HEK293 (cell line): Measurements from ENCODE around the gene HERPUD2.

ENCODE experiments used
- CTCF ChIA-PET: fragments of 350-600 bp; formaldehyde crosslinking; extraction: SDS; loops from one replicate; lab custom pipeline; 2021; ENCODE audit warnings: antibody characterized with exemption; lab: Yijun Ruan, JAX
- POLR2A ChIA-PET: fragments of 300-600 bp; formaldehyde crosslinking; extraction: SDS; loops from one replicate; lab custom pipeline; 2020; ENCODE audit warnings: antibody characterized with exemption, inconsistent platforms; lab: Yijun Ruan, JAX
- H3K27ac ChIP-seq: fragments of 200-500 bp; sonication (Bioruptor generic); 2 replicates; pipeline ENCODE4 v1.5.1; 2014; ENCODE audit warnings: low read depth, low read length, control low read depth, inconsistent platforms; ENCODE audit errors: extremely low read depth
- H3K36me3 ChIP-seq, 2 experiments: fragments of 200-500 bp in 1 of 2; sonication (Bioruptor generic) in 1 of 2; 1 replicate in 1 of 2; 2 replicates in 1 of 2; pipeline ENCODE4 v1.5.1; 2014 to 2017; ENCODE audit warnings: inconsistent platforms in 2 of 2, low read length in 2 of 2; ENCODE audit not compliant: control insufficient read depth in 2 of 2, insufficient read depth in 1 of 2
- H3K4me1 ChIP-seq: fragments of 200-500 bp; sonication (Bioruptor generic); 2 replicates; pipeline ENCODE4 v1.5.1; 2014; ENCODE audit warnings: mild to moderate bottlenecking, low read length, inconsistent platforms; ENCODE audit not compliant: control insufficient read depth, insufficient read depth
- H3K4me3 ChIP-seq: 2 replicates; pipeline ENCODE4 v1.5.1; 2011; ENCODE audit warnings: low read depth, mild to moderate bottlenecking, control low read depth, low read length, moderate library complexity
- H3K9me3 ChIP-seq: fragments of 200-500 bp; sonication (Bioruptor generic); 2 replicates; pipeline ENCODE4 v1.5.1; 2014; ENCODE audit warnings: low read depth, low read length, inconsistent platforms; ENCODE audit not compliant: control insufficient read depth, insufficient read depth
- BCL11A ChIP-seq: fragments of 450-650 bp; formaldehyde crosslinking; IDR thresholded peaks from 2 replicates; pipeline ENCODE4 v1.5.1; 2016; ENCODE audit warnings: low read depth, missing biosample characterization, missing genetic modification characterization
- EGR2 ChIP-seq: fragments of 450-650 bp; formaldehyde crosslinking; IDR thresholded peaks from 2 replicates; pipeline ENCODE4 v1.5.1; 2016; ENCODE audit warnings: low read depth, missing biosample characterization, missing genetic modification characterization
- GLI2 ChIP-seq: fragments of 450-650 bp; formaldehyde crosslinking; IDR thresholded peaks from 2 replicates; pipeline ENCODE4; 2017; ENCODE audit warnings: missing biosample characterization, missing genetic modification characterization, low read depth, borderline replicate concordance
- GLIS1 ChIP-seq: fragments of 450-650 bp; formaldehyde crosslinking; IDR thresholded peaks from 2 replicates; pipeline ENCODE4 v1.5.1; 2016; ENCODE audit warnings: missing biosample characterization, missing genetic modification characterization
- HOXD13 ChIP-seq: sonication (generic); formaldehyde crosslinking; IDR thresholded peaks from 2 replicates; pipeline ENCODE4 v1.8.0; 2022; ENCODE audit warnings: missing genetic modification reagents, borderline replicate concordance
- KLF10 ChIP-seq: fragments of 450-650 bp; IDR thresholded peaks from 2 replicates; pipeline ENCODE4 v1.5.1; 2018; ENCODE audit warnings: missing biosample characterization, mild to moderate bottlenecking, missing genetic modification characterization
- MYNN ChIP-seq: fragments of 450-650 bp; formaldehyde crosslinking; IDR thresholded peaks from 2 replicates; pipeline ENCODE4 v1.5.1; 2016; ENCODE audit warnings: missing biosample characterization, missing genetic modification characterization, borderline replicate concordance
- OVOL3 ChIP-seq: fragments of 450-650 bp; formaldehyde crosslinking; IDR thresholded peaks from 2 replicates; pipeline ENCODE4 v1.5.1; 2016; ENCODE audit warnings: missing biosample characterization, missing genetic modification characterization
- SCRT1 ChIP-seq: fragments of 450-650 bp; formaldehyde crosslinking; IDR thresholded peaks from 2 replicates; pipeline ENCODE4 v1.5.1; 2016; ENCODE audit warnings: missing biosample characterization, missing genetic modification characterization, borderline replicate concordance
- SCRT2 ChIP-seq: fragments of 450-650 bp; formaldehyde crosslinking; IDR thresholded peaks from 2 replicates; pipeline ENCODE4 v1.5.1; 2016; ENCODE audit warnings: missing biosample characterization, missing genetic modification characterization
- SETDB1 ChIP-seq: IDR thresholded peaks from one replicate; pipeline ENCODE4 v1.6.1; 2017; ENCODE audit warnings: mild to moderate bottlenecking, low read length, moderate library complexity, mixed read lengths; ENCODE audit not compliant: insufficient read length
- ZBTB20 ChIP-seq: fragments of 450-650 bp; formaldehyde crosslinking; IDR thresholded peaks from 2 replicates; pipeline ENCODE4 v1.5.1; 2016; ENCODE audit warnings: missing biosample characterization, missing genetic modification characterization
- ZBTB21 ChIP-seq: fragments of 450-650 bp; formaldehyde crosslinking; IDR thresholded peaks from 2 replicates; pipeline ENCODE4 v1.5.1; 2017; ENCODE audit warnings: missing biosample characterization, missing genetic modification characterization
- ZIC2 ChIP-seq: fragments of 450-650 bp; formaldehyde crosslinking; IDR thresholded peaks from 2 replicates; pipeline ENCODE4 v1.5.1; 2016; ENCODE audit warnings: missing biosample characterization, missing genetic modification characterization
- ZNF121 ChIP-seq: fragments of 450-650 bp; formaldehyde crosslinking; IDR thresholded peaks from 2 replicates; pipeline ENCODE4 v1.5.1; 2016; ENCODE audit warnings: missing biosample characterization, missing genetic modification characterization
- ZNF155 ChIP-seq: fragments of 450-650 bp; formaldehyde crosslinking; IDR thresholded peaks from 2 replicates; pipeline ENCODE4 v1.5.1; 2016; ENCODE audit warnings: missing biosample characterization, missing genetic modification characterization
- ZNF174 ChIP-seq: fragments of 450-650 bp; formaldehyde crosslinking; IDR thresholded peaks from 2 replicates; pipeline ENCODE4 v1.5.0; 2017; ENCODE audit warnings: missing biosample characterization, mild to moderate bottlenecking, missing genetic modification characterization
- ZNF2 ChIP-seq: fragments of 450-650 bp; formaldehyde crosslinking; IDR thresholded peaks from 2 replicates; pipeline ENCODE4 v1.5.1; 2016; ENCODE audit warnings: missing biosample characterization, missing genetic modification characterization
- ZNF274 ChIP-seq, 2 experiments: fragments of 200-500 bp in 1 of 2; fragments of 450-650 bp in 1 of 2; sonication (Bioruptor generic) in 1 of 2; formaldehyde crosslinking in 1 of 2; IDR thresholded peaks; 2 replicates each; pipeline versions ENCODE4 v1.5.1 to v1.6.1; 2014 to 2016; ENCODE audit warnings: borderline replicate concordance in 1 of 2, inconsistent platforms in 1 of 2, low read length in 1 of 2, missing biosample characterization in 1 of 2, missing genetic modification characterization in 1 of 2
- ZNF311 ChIP-seq: fragments of 450-650 bp; formaldehyde crosslinking; IDR thresholded peaks from 2 replicates; pipeline ENCODE4 v1.5.1; 2017; ENCODE audit warnings: missing biosample characterization, missing genetic modification characterization, borderline replicate concordance
- ZNF341 ChIP-seq: fragments of 450-650 bp; formaldehyde crosslinking; IDR thresholded peaks from 2 replicates; pipeline ENCODE4; 2016; ENCODE audit warnings: low read depth, missing biosample characterization, missing genetic modification characterization
- ZNF354C ChIP-seq: fragments of 450-650 bp; formaldehyde crosslinking; IDR thresholded peaks from 2 replicates; pipeline ENCODE4 v1.5.1; 2016; ENCODE audit warnings: missing biosample characterization, missing genetic modification characterization, low read depth, borderline replicate concordance
- ZNF37A ChIP-seq: fragments of 450-650 bp; IDR thresholded peaks from 2 replicates; pipeline ENCODE4 v1.5.1; 2018; ENCODE audit warnings: missing biosample characterization, missing genetic modification characterization
- ZNF561 ChIP-seq: fragments of 450-650 bp; IDR thresholded peaks from 2 replicates; pipeline ENCODE4 v1.5.1; 2018; ENCODE audit warnings: missing biosample characterization, missing genetic modification characterization, borderline replicate concordance
- ZNF596 ChIP-seq: fragments of 450-650 bp; IDR thresholded peaks from 2 replicates; pipeline ENCODE4 v1.5.0; 2018; ENCODE audit warnings: missing biosample characterization, mild to moderate bottlenecking, missing genetic modification characterization, moderate library complexity
- ZNF654 ChIP-seq: fragments of 450-650 bp; formaldehyde crosslinking; IDR thresholded peaks from 2 replicates; pipeline ENCODE4 v1.5.1; 2016; ENCODE audit warnings: low read depth, missing biosample characterization, missing genetic modification characterization
- ZNF658 ChIP-seq: fragments of 450-650 bp; formaldehyde crosslinking; IDR thresholded peaks from 2 replicates; pipeline ENCODE4; 2016; ENCODE audit warnings: missing biosample characterization, missing genetic modification characterization
- ZNF777 ChIP-seq: fragments of 450-650 bp; formaldehyde crosslinking; IDR thresholded peaks from 2 replicates; pipeline ENCODE4 v1.5.1; 2017; ENCODE audit warnings: missing biosample characterization, missing genetic modification characterization, borderline replicate concordance
- ZNF791 ChIP-seq: fragments of 450-650 bp; formaldehyde crosslinking; IDR thresholded peaks from 2 replicates; pipeline ENCODE4 v1.5.1; 2016; ENCODE audit warnings: missing biosample characterization, missing genetic modification characterization
- ZNF792 ChIP-seq: fragments of 450-650 bp; formaldehyde crosslinking; IDR thresholded peaks from 2 replicates; pipeline ENCODE4 v1.5.1; 2016; ENCODE audit warnings: missing biosample characterization, missing genetic modification characterization
- ZNF830 ChIP-seq: fragments of 450-650 bp; IDR thresholded peaks from 2 replicates; pipeline ENCODE4 v1.5.0; 2018; ENCODE audit warnings: missing biosample characterization, missing genetic modification characterization, low read depth, mild to moderate bottlenecking, moderate library complexity
- TF ChIP-seq, protein P1 (sequence below): fragments of 450-650 bp; formaldehyde crosslinking; IDR thresholded peaks from 2 replicates; pipeline ENCODE4 v1.5.1; 2016; ENCODE audit warnings: missing biosample characterization, missing genetic modification characterization
- TF ChIP-seq, protein P2 (sequence below): fragments of 450-650 bp; formaldehyde crosslinking; IDR thresholded peaks from 2 replicates; pipeline ENCODE4 v1.5.1; 2016; ENCODE audit warnings: missing biosample characterization, missing genetic modification characterization

The HERPUD2 gene

DNA sequence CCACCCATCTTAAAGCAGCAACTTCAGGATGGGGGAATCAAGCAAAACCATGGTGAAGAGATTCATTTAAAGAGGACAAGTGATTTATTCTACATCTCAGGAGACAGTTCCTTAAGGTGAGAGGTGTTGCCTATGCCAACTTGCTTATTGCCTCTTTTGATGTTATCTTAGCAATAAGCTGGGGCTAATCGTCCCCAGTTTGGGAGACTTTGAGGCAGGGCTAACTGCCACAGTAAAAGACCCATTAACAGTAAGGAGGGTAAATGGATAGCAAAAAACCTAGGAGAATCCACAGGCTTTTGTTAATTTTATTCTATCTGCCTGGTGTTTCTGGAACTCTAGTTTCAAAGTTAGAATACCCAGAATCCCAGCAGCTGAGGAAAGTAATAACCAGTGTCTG is 22.1 kb upstream of the HERPUD2 start:
- Histone ChIP-seq H3K4me1 (peaks cover 12% of the 10 kb centered on the region), H3K27ac (no peak overlapping the region), H3K4me3 (no peak overlapping the region), H3K36me3 (no peaks in the 10 kb centered on the region)
- TF ChIP-seq ZNF174 (tag by site-specific recombination), result no peak
- TF ChIP-seq ZNF658, result no peak
- TF ChIP-seq ZIC2 (tag by site-specific recombination), result no peak
- no peak for TF ChIP-seq OVOL3 (tag by site-specific recombination)
- TF ChIP-seq GLIS1 (tag by site-specific recombination), result no peak
- TF ChIP-seq ZNF830 (tag by site-specific recombination), result no peak
- TF ChIP-seq SCRT1, result no peak
- TF ChIP-seq ZNF37A (tag by site-specific recombination), result no peak
- no peak for TF ChIP-seq ZNF341 (tag by site-specific recombination)
- TF ChIP-seq ZNF791, result no peak
- TF ChIP-seq EGR2 (tag by site-specific recombination), result no peak
- TF ChIP-seq KLF10, result no peak
- no peak for TF ChIP-seq ZBTB20 (tag by site-specific recombination)
- no peak for TF ChIP-seq ZBTB21 (tag by site-specific recombination)
- TF ChIP-seq, protein P1, sequence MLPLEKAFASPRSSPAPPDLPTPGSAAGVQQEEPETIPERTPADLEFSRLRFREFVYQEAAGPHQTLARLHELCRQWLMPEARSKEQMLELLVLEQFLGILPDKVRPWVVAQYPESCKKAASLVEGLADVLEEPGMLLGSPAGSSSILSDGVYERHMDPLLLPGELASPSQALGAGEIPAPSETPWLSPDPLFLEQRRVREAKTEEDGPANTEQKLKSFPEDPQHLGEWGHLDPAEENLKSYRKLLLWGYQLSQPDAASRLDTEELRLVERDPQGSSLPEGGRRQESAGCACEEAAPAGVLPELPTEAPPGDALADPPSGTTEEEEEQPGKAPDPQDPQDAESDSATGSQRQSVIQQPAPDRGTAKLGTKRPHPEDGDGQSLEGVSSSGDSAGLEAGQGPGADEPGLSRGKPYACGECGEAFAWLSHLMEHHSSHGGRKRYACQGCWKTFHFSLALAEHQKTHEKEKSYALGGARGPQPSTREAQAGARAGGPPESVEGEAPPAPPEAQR (tag by site-specific recombination), result no peak
- TF ChIP-seq, protein P2, sequence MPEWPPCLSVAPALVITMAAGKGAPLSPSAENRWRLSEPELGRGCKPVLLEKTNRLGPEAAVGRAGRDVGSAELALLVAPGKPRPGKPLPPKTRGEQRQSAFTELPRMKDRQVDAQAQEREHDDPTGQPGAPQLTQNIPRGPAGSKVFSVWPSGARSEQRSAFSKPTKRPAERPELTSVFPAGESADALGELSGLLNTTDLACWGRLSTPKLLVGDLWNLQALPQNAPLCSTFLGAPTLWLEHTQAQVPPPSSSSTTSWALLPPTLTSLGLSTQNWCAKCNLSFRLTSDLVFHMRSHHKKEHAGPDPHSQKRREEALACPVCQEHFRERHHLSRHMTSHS (tag by site-specific recombination), result no peak
- TF ChIP-seq ZNF311 (tag by site-specific recombination), result no peak
- TF ChIP-seq, all 188 proteins: peak for 0
- ChIA-PET POLR2A (interaction anchor here (1.3 kb wide), 1 partner anchor 84 kb away, joined by 3 read pairs; the partner anchor contains the start of gene SEPTIN7), CTCF (interaction anchor here (2.0 kb wide), 1 partner anchor 190 kb away, joined by 5 read pairs; no protein-coding TSS in a partner anchor)
- no peaks in the 10 kb centered on the region for H3K9me3 ChIP-seq

DNA sequence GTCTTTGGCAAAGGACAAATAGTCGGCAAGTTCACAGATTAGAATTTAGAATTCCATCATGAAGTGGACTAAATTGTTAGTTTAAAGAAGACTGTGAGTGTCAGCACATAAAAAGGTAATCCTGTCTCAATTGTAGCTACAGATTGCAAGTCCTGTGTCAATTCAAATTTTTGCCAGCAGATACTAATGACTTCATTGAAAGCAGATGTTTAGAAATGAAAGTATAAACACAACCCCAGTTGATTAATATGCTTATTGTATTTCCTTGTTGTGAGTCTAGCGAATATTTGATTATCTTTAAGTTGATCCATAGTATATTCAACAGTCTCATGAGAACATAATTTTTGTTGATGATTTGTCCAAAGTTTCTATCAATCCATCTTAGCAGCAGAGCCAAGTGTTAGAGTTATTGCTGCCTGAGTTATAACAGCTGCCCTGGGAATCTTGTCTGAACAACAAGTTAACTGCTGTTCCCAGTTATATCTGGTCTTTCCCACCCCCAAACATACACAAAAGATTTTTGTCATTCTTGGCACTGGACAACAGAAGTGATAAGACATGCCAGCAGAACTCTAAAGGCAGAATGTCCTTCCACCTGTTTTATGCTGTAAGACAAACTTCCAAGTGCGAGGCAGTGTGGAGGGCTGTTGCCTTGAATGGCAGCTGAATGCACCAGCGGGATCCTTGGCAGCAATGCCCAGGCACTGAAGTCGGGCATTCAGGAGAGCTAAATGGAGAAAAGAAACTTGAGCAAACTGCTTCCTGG is 21.3 kb upstream of the HERPUD2 start:
- CTCF ChIA-PET, result interaction anchor here (2.0 kb wide), 1 partner anchor 190 kb away, joined by 5 read pairs; no protein-coding TSS in a partner anchor
- POLR2A ChIA-PET, result interaction anchor here (1.3 kb wide), 1 partner anchor 84 kb away, joined by 3 read pairs; the partner anchor contains the start of gene SEPTIN7

DNA sequence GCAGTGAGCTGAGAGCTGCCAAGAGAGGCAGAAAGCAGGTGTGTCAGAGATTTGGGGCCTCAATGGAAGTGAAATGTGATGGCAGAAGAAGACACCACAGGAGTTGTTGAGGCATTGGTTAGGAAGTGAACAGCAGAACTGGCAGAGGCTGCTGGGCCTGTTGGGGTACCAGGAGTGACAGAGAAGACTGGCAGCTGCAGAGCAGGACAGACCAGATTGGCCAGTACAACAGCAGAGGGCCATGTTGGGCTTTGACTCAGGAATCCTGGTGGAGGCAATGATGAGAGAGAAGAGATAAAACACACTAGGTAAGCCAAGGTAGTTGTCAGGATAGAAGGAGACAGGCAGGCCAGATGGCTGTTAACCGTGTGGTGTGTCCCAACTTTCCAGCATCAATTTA is 19.9 kb upstream of the HERPUD2 start:
- POLR2A ChIA-PET, result no interaction called here

More for the DNA sequence above, 21.3 kb upstream of the HERPUD2 start:
- no peaks in the 10 kb centered on the region for H3K9me3 ChIP-seq
- H3K36me3 ChIP-seq, result no peaks in the 10 kb centered on the region
- TF ChIP-seq SCRT2 (tag by site-specific recombination) (peak; percentile 47), SCRT1 (0 out of 2 replicates have a peak, but pooled peaks have one; percentile 13), SETDB1 (no peak)
- no peak overlapping the region for H3K4me3 ChIP-seq
- peaks cover 12% of the 10 kb centered on the region for H3K4me1 ChIP-seq
- H3K27ac ChIP-seq, result no peak overlapping the region

More for the DNA sequence above, 19.9 kb upstream of the HERPUD2 start:
- H3K4me1 ChIP-seq, result peaks cover 12% of the 10 kb centered on the region
- no peak for TF ChIP-seq MYNN (tag by site-specific recombination)
- no peak for TF ChIP-seq ZNF121 (tag by site-specific recombination)
- TF ChIP-seq ZNF654, result no peak
- no peak for TF ChIP-seq ZNF2 (tag by site-specific recombination)
- no peak for TF ChIP-seq GLI2 (tag by site-specific recombination)
- TF ChIP-seq ZNF792 (tag by site-specific recombination), result no peak
- TF ChIP-seq ZNF561 (tag by site-specific recombination), result no peak
- no peak for TF ChIP-seq HOXD13 (CRISPR knock-in tag)
- TF ChIP-seq ZNF596 (tag by site-specific recombination), result no peak
- no peak for TF ChIP-seq ZNF777 (tag by site-specific recombination)
- TF ChIP-seq BCL11A (tag by site-specific recombination), result no peak
- TF ChIP-seq ZNF155 (tag by site-specific recombination), result no peak
- no peak for TF ChIP-seq ZNF274 (IDR thresholded peaks at IDR 0.05; ENCODE audit: low read length)
- TF ChIP-seq ZNF274 (tag by site-specific recombination; IDR thresholded peaks at IDR 0.05; ENCODE audit: borderline replicate concordance), result no peak
- no peak for TF ChIP-seq ZNF354C (tag by site-specific recombination)
- H3K36me3 ChIP-seq, result no peaks in the 10 kb centered on the region
- no peaks in the 10 kb centered on the region for H3K9me3 ChIP-seq
- no peak overlapping the region for H3K27ac ChIP-seq
- no peak overlapping the region for H3K4me3 ChIP-seq
- CTCF ChIA-PET, result interaction anchor here (0.6 kb wide), 1 partner anchor 15 kb away, joined by 4 read pairs; no protein-coding TSS in a partner anchor
